Astrocyte (in vitro differentiated cells and primary cell): ENCODE data around the gene PDE1C. TPM values are rescaled to one million over a fixed set of nuclear protein-coding genes. Genes with fewer than 3 reads are reported as not detected.

ENCODE experiments used
- DNase-seq: peaks from one replicate; pipeline ENCODE4 v3.0.0-alpha.2; 2010; ENCODE audit warnings: low read depth
- FAIRE-seq: peaks from 2 replicates; lab custom pipeline; 2011; peaks lifted over from hg19 to GRCh38; lab: Jason Lieb, UNC
- H2AFZ ChIP-seq: 2 replicates; pipeline ENCODE4 v1.6.0; 2012; ENCODE audit warnings: low read depth, low read length, inconsistent platforms
- H3K27ac ChIP-seq: 2 replicates; pipeline ENCODE4 v1.5.1; 2011; ENCODE audit warnings: low read depth, low read length, inconsistent platforms
- H3K27me3 ChIP-seq: 2 replicates; pipeline ENCODE4 v1.6.0; 2011; ENCODE audit warnings: low read length, inconsistent platforms; ENCODE audit not compliant: insufficient read depth
- H3K36me3 ChIP-seq: 2 replicates; pipeline ENCODE4 v1.5.1; 2011; ENCODE audit warnings: low read length, inconsistent platforms; ENCODE audit not compliant: insufficient read depth
- H3K4me1 ChIP-seq: 2 replicates; pipeline ENCODE4 v1.5.1; 2011; ENCODE audit warnings: low read length, inconsistent platforms; ENCODE audit not compliant: insufficient read depth
- H3K4me2 ChIP-seq: 2 replicates; pipeline ENCODE4 v1.6.0; 2012; ENCODE audit warnings: low read length, inconsistent platforms
- H3K4me3 ChIP-seq: 2 replicates; pipeline ENCODE4 v1.5.1; 2011; ENCODE audit warnings: low read depth, mild to moderate bottlenecking, low read length, inconsistent platforms; ENCODE audit not compliant: insufficient read depth
- H3K79me2 ChIP-seq: 2 replicates; pipeline ENCODE4 v1.6.0; 2012; ENCODE audit warnings: mild to moderate bottlenecking, low read length, inconsistent platforms; ENCODE audit not compliant: insufficient read depth
- H3K9ac ChIP-seq: 2 replicates; pipeline ENCODE4 v1.6.0; 2012; ENCODE audit warnings: mild to moderate bottlenecking, low read length, inconsistent platforms
- H3K9me3 ChIP-seq: 2 replicates; pipeline ENCODE4 v1.5.1; 2012; ENCODE audit warnings: low read depth, mild to moderate bottlenecking, low read length, inconsistent platforms; ENCODE audit not compliant: insufficient read depth
- H4K20me1 ChIP-seq: 2 replicates; pipeline ENCODE4 v1.6.0; 2012; ENCODE audit warnings: low read length, inconsistent platforms; ENCODE audit not compliant: insufficient read depth
- H3K27ac Mint-ChIP-seq: one replicate; pipeline ENCODE4 v1.8.0; 2021; ENCODE audit warnings: mild to moderate bottlenecking, mixed read lengths; ENCODE audit not compliant: unreplicated experiment
- H3K27me3 Mint-ChIP-seq: one replicate; pipeline ENCODE4 v1.8.0; 2021; ENCODE audit warnings: low read depth, mixed read lengths; ENCODE audit not compliant: unreplicated experiment
- H3K36me3 Mint-ChIP-seq: one replicate; pipeline ENCODE4 v1.8.0; 2021; ENCODE audit warnings: low read depth, mixed read lengths; ENCODE audit not compliant: unreplicated experiment
- H3K4me1 Mint-ChIP-seq: one replicate; pipeline ENCODE4 v1.8.0; 2021; ENCODE audit warnings: low read depth, mixed read lengths; ENCODE audit not compliant: unreplicated experiment
- H3K4me3 Mint-ChIP-seq: one replicate; pipeline ENCODE4 v1.8.0; 2021; ENCODE audit warnings: mild to moderate bottlenecking, moderate library complexity, mixed read lengths; ENCODE audit not compliant: unreplicated experiment
- H3K9me3 Mint-ChIP-seq: one replicate; pipeline ENCODE4 v1.8.0; 2021; ENCODE audit warnings: mild to moderate bottlenecking, mixed read lengths; ENCODE audit not compliant: unreplicated experiment
- EZH2 ChIP-seq: IDR thresholded peaks from 2 replicates; pipeline ENCODE4 v1.6.1; 2012; ENCODE audit warnings: mild to moderate bottlenecking, low read length, inconsistent platforms; ENCODE audit not compliant: insufficient read depth
- total RNA-seq: library from RNA; stranded (reverse); gene quantifications from 2 replicates; pipeline ENCODE4 v1.2.1, GENCODE V29; 2021
- TF ChIP-seq, protein P1 (sequence below): IDR thresholded peaks from 2 replicates; pipeline ENCODE4 v1.5.1; 2011; ENCODE audit warnings: low read depth, mild to moderate bottlenecking, inconsistent platforms, low read length, moderate library complexity; ENCODE audit not compliant: insufficient read depth

PDE1C gene
- total RNA-seq, 1 donor from 2014 or later: 31.6 TPM

DNA sequence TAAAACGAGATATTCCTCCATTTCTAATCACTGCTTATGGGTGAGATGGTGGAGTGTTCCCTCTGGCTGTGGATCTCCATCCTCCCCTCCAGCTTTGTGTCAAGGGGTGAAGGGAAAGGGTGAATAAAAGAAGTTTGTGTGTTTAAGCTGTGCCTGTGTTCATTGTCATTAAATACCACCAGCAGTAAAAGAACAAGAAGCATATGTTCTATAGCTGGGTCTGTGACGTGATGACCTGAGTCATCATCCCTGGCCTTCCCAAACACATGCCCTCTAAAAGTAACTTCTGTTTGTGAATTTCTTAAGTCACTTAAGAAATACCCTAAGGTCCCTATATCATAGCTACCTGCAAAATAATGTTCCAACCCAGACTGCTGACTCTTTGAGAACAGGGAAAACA lies 278.3 kb downstream of the PDE1C start:
- no peak for TF ChIP-seq EZH2
- TF ChIP-seq, protein P1, sequence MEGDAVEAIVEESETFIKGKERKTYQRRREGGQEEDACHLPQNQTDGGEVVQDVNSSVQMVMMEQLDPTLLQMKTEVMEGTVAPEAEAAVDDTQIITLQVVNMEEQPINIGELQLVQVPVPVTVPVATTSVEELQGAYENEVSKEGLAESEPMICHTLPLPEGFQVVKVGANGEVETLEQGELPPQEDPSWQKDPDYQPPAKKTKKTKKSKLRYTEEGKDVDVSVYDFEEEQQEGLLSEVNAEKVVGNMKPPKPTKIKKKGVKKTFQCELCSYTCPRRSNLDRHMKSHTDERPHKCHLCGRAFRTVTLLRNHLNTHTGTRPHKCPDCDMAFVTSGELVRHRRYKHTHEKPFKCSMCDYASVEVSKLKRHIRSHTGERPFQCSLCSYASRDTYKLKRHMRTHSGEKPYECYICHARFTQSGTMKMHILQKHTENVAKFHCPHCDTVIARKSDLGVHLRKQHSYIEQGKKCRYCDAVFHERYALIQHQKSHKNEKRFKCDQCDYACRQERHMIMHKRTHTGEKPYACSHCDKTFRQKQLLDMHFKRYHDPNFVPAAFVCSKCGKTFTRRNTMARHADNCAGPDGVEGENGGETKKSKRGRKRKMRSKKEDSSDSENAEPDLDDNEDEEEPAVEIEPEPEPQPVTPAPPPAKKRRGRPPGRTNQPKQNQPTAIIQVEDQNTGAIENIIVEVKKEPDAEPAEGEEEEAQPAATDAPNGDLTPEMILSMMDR: no peak
- H3K4me1 Mint-ChIP-seq: peaks cover 10% of the 10 kb centered on the region
- Histone ChIP-seq H4K20me1 (no peaks in the 10 kb centered on the region), H3K27ac (no peak overlapping the region), H3K9me3 (no peaks in the 10 kb centered on the region), H3K4me2 (no peak overlapping the region), H3K36me3 (no peaks in the 10 kb centered on the region), H3K4me1 (no peaks in the 10 kb centered on the region), H3K27me3 (no peaks in the 10 kb centered on the region), H3K79me2 (no peaks in the 10 kb centered on the region), H3K4me3 (no peak overlapping the region), H3K9ac (no peak overlapping the region), H2AFZ (no peak overlapping the region)
- H3K27me3 Mint-ChIP-seq: no peaks in the 10 kb centered on the region
- DNase-seq (no peak), FAIRE-seq (no peak)
- H3K27ac Mint-ChIP-seq: no peak overlapping the region
- H3K36me3 Mint-ChIP-seq: peaks cover 10% of the 10 kb centered on the region
- H3K4me3 Mint-ChIP-seq: no peak overlapping the region
- H3K9me3 Mint-ChIP-seq: peaks cover 3% of the 10 kb centered on the region

- peak overlapping the region; percentile 51 for H3K9ac ChIP-seq
- H3K79me2 ChIP-seq: no peaks in the 10 kb centered on the region
- H3K36me3 ChIP-seq: no peaks in the 10 kb centered on the region
- no peaks in the 10 kb centered on the region for H3K9me3 ChIP-seq
- Mint-ChIP-seq H3K36me3 (peaks cover 10% of the 10 kb centered on the region), H3K27me3 (no peaks in the 10 kb centered on the region), H3K4me3 (no peak overlapping the region), H3K4me1 (peaks cover 10% of the 10 kb centered on the region), H3K9me3 (peaks cover 3% of the 10 kb centered on the region), H3K27ac (no peak overlapping the region)
- peak; percentile 71 for DNase-seq
- H3K27me3 ChIP-seq: no peaks in the 10 kb centered on the region
- no peaks in the 10 kb centered on the region for H3K4me1 ChIP-seq
- H3K4me3 ChIP-seq: no peak overlapping the region
- peak overlapping the region; percentile 39 for H3K4me2 ChIP-seq
- H4K20me1 ChIP-seq: no peaks in the 10 kb centered on the region
- no peak for FAIRE-seq
- TF ChIP-seq EZH2: no peak
- TF ChIP-seq, protein P1: no peak
- peak overlapping the region; percentile 71 for H3K27ac ChIP-seq
- H2AFZ ChIP-seq: no peak overlapping the region
Measured at GRCh38 chr7:31788883-31789680, 281.1 kb downstream of the PDE1C start.

- Histone ChIP-seq H3K36me3 (no peaks in the 10 kb centered on the region), H4K20me1 (no peaks in the 10 kb centered on the region), H3K4me3 (no peak overlapping the region), H3K4me2 (peak overlapping the region; percentile 39), H3K79me2 (no peaks in the 10 kb centered on the region), H3K9me3 (no peaks in the 10 kb centered on the region), H3K4me1 (no peaks in the 10 kb centered on the region), H3K27ac (peak overlapping the region; percentile 71), H3K27me3 (no peaks in the 10 kb centered on the region), H3K9ac (peak overlapping the region; percentile 51), H2AFZ (no peak overlapping the region)
- Mint-ChIP-seq H3K4me3 (no peak overlapping the region), H3K27me3 (no peaks in the 10 kb centered on the region), H3K27ac (no peak overlapping the region), H3K36me3 (peaks cover 10% of the 10 kb centered on the region), H3K4me1 (peaks cover 10% of the 10 kb centered on the region), H3K9me3 (peaks cover 3% of the 10 kb centered on the region)
- no peak for FAIRE-seq
- DNase-seq: peak; percentile 71
- TF ChIP-seq EZH2: no peak
- TF ChIP-seq, protein P1: no peak
Measured at GRCh38 chr7:31788445-31788844, 281.8 kb downstream of the PDE1C start.
